Liver (tissue), 9 donors: ENCODE data around the gene GINS2. TPM values are rescaled to one million over a fixed set of nuclear protein-coding genes. Genes with fewer than 3 reads are reported as not detected.
A peak's percentile ranks its signal among the peaks of the same experiment; 100 is the strongest.

ENCODE experiments used
- DNase-seq: peaks from one replicate; pipeline ENCODE4 v3.0.0-alpha.2; 2017; ENCODE audit warnings: low spot score
- H3K27ac ChIP-seq, 2 donors: one replicate each; pipeline ENCODE4 v1.7.0; 2013; ENCODE audit warnings: inconsistent platforms in 2 of 2, low read length in 2 of 2, control low read depth in 1 of 2, low read depth in 1 of 2, mild to moderate bottlenecking in 1 of 2
- H3K27me3 ChIP-seq, 4 donors: one replicate each; pipeline versions ENCODE4 v1.6.1 to v1.7.0; 2013; ENCODE audit warnings: low read length in 3 of 4, inconsistent platforms in 1 of 4, mild to moderate bottlenecking in 1 of 4, moderate library complexity in 1 of 4; ENCODE audit not compliant: control insufficient read depth in 4 of 4, insufficient read depth in 4 of 4
- H3K36me3 ChIP-seq, 4 donors: one replicate each; pipeline versions ENCODE4 v1.6.1 to v1.7.0; 2013; ENCODE audit warnings: low read length in 3 of 4, mild to moderate bottlenecking in 3 of 4, low read depth in 1 of 4, moderate library complexity in 1 of 4; ENCODE audit not compliant: control insufficient read depth in 4 of 4, insufficient read depth in 3 of 4
- H3K4me1 ChIP-seq, 4 donors: one replicate each; pipeline versions ENCODE4 v1.6.1 to v1.7.0; 2013; ENCODE audit warnings: low read length in 3 of 4, mild to moderate bottlenecking in 3 of 4, moderate library complexity in 1 of 4; ENCODE audit not compliant: control insufficient read depth in 4 of 4, insufficient read depth in 4 of 4
- H3K4me3 ChIP-seq, 3 donors: one replicate each; pipeline versions ENCODE4 v1.6.1 to v1.7.0; 2013; ENCODE audit warnings: low read length in 3 of 3, control low read depth in 1 of 3, low read depth in 1 of 3, mild to moderate bottlenecking in 1 of 3
- H3K9ac ChIP-seq, 2 donors: one replicate each; pipeline ENCODE4 v1.7.0; 2013; ENCODE audit warnings: low read length in 2 of 2, mild to moderate bottlenecking in 2 of 2, moderate library complexity in 2 of 2, control low read depth in 1 of 2, low read depth in 1 of 2
- H3K9me3 ChIP-seq, 4 donors: one replicate each; pipeline versions ENCODE4 v1.6.1 to v1.7.0; 2013; ENCODE audit warnings: low read length in 3 of 4; ENCODE audit not compliant: control insufficient read depth in 4 of 4
- CTCF ChIP-seq: fragments of 150-350 bp; IDR thresholded peaks from 2 replicates; pipeline ENCODE4 v1.5.1; 2017; ENCODE audit warnings: improper control_type of control experiment, low read depth, low read length; ENCODE audit not compliant: missing input control
- FOXA2 ChIP-seq: IDR thresholded peaks from 2 replicates; pipeline ENCODE4 v1.6.1; 2016; ENCODE audit warnings: antibody characterized with exemption
- HNF4A ChIP-seq, 2 donors: conservative IDR thresholded peaks; 2 replicates each; pipeline ENCODE4 v1.6.1; 2016; ENCODE audit warnings: antibody characterized with exemption in 2 of 2, mild to moderate bottlenecking in 2 of 2
- NR2F2 ChIP-seq: IDR thresholded peaks from 2 replicates; pipeline ENCODE4 v1.6.1; 2016; ENCODE audit warnings: antibody characterized with exemption
- RAD21 ChIP-seq, 2 donors: IDR thresholded peaks; 2 replicates each; pipeline ENCODE4 v1.6.1; 2016; ENCODE audit warnings: antibody characterized with exemption in 2 of 2, mild to moderate bottlenecking in 2 of 2
- SP1 ChIP-seq: IDR thresholded peaks from 2 replicates; pipeline ENCODE4 v1.6.1; 2018; ENCODE audit warnings: antibody characterized with exemption, mild to moderate bottlenecking
- ZBTB33 ChIP-seq: IDR thresholded peaks from 2 replicates; pipeline ENCODE4 v1.6.1; 2016; ENCODE audit warnings: antibody characterized with exemption
- WGBS: extraction: QIAGEN DNeasy Blood & Tissue Kit; methylation state at CpG from one replicate; pipeline ENCODE4 v1.1.7; 2013; 5-methylcytosine and 5-hydroxymethylcytosine counted together
- polyA plus RNA-seq, 2 donors: library from polyadenylated mRNA; stranded (reverse) in 1 of 2; unstranded in 1 of 2; fragments of 200-250 nt in 1 of 2; fragments of >200 nt in 1 of 2; fragmentation: Nextera tagmentation in 1 of 2; extraction: Ambion mirVana in 1 of 2; gene quantifications; one replicate each; pipeline versions ENCODE4 v1.2.1 to v1.2.3, GENCODE V29; 2013 to 2015
- total RNA-seq, 2 donors: library from RNA; depleted of rRNA; stranded (reverse); fragments of >200 nt; gene quantifications; one replicate each; pipeline ENCODE4 v1.2.3, GENCODE V29; 2014
- TF ChIP-seq, protein P1 (sequence below): IDR thresholded peaks from 2 replicates; pipeline ENCODE4 v1.6.1; 2016; ENCODE audit warnings: antibody characterized with exemption, mild to moderate bottlenecking
- TF ChIP-seq, protein P2 (sequence below): IDR thresholded peaks from 2 replicates; pipeline ENCODE4 v1.6.1; 2016; ENCODE audit warnings: antibody characterized with exemption
- donor health status: healthy.
- donor health status: healthy.
- donor health status: healthy.
- donor health status: healthy.
- donor health status: healthy.

The GINS2 gene
- total and polyA plus RNA-seq, 4 donors = 0.17 to 9.3 (median 0.86) TPM

DNA sequence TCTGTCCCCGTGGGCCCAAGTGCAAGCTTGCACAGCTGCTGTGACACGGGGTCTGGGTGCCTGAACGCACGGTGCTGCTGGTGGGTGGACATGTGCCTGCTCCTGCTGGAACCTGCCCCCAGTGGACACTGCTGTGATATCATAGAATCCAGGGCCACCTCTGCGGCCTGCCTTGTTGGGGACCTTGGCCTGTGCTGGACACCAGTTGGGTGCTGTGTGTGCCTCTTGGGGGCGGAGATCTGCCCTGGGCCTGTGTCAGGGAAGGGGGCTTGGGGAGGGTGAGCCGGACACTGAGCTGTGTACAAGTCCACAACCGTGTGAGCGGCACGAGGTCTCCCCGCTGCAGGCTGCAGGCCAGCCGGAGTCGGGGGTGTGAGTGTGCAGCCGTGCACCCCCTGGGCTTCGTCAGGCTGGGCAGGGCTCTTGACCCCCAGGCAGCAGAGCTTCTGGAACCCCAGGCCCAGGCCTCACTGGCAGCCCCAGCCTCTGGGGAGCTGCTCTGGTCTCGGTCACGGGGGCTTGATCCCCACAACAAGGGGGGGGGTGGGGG is 42.3 kb downstream of the GINS2 start:
- H3K4me3 ChIP-seq = no peak overlapping the region
- H3K27me3 ChIP-seq = no peaks in the 10 kb centered on the region
- peaks cover 0 to 5% (median 1%) of the 10 kb centered on the region in 4 donors for H3K36me3 ChIP-seq
- no peak overlapping the region for H3K9ac ChIP-seq
- H3K9me3 ChIP-seq = no peaks in the 10 kb centered on the region
- 94% methylated on average over 17 of the region's 17 CpGs for WGBS
- H3K27ac ChIP-seq = no peak overlapping the region
- no peak for DNase-seq
- TF ChIP-seq, protein P1, sequence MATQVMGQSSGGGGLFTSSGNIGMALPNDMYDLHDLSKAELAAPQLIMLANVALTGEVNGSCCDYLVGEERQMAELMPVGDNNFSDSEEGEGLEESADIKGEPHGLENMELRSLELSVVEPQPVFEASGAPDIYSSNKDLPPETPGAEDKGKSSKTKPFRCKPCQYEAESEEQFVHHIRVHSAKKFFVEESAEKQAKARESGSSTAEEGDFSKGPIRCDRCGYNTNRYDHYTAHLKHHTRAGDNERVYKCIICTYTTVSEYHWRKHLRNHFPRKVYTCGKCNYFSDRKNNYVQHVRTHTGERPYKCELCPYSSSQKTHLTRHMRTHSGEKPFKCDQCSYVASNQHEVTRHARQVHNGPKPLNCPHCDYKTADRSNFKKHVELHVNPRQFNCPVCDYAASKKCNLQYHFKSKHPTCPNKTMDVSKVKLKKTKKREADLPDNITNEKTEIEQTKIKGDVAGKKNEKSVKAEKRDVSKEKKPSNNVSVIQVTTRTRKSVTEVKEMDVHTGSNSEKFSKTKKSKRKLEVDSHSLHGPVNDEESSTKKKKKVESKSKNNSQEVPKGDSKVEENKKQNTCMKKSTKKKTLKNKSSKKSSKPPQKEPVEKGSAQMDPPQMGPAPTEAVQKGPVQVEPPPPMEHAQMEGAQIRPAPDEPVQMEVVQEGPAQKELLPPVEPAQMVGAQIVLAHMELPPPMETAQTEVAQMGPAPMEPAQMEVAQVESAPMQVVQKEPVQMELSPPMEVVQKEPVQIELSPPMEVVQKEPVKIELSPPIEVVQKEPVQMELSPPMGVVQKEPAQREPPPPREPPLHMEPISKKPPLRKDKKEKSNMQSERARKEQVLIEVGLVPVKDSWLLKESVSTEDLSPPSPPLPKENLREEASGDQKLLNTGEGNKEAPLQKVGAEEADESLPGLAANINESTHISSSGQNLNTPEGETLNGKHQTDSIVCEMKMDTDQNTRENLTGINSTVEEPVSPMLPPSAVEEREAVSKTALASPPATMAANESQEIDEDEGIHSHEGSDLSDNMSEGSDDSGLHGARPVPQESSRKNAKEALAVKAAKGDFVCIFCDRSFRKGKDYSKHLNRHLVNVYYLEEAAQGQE = no peak
- TF ChIP-seq RAD21 (IDR thresholded peaks at IDR 0.05) (no peak), ZBTB33 (no peak), NR2F2 (no peak), FOXA2 (no peak), SP1 (no peak)
- TF ChIP-seq, protein P2, sequence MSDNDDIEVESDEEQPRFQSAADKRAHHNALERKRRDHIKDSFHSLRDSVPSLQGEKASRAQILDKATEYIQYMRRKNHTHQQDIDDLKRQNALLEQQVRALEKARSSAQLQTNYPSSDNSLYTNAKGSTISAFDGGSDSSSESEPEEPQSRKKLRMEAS = no peak
- H3K4me1 ChIP-seq = peaks cover 10 to 45% (median 32%) of the 10 kb centered on the region in 4 donors

GRCh38 chr16:85645021-85645589 is 43.6 kb downstream of the GINS2 start:
- H3K4me3 ChIP-seq = no peak overlapping the region
- H3K27me3 ChIP-seq = no peaks in the 10 kb centered on the region
- H3K36me3 ChIP-seq = peaks cover 0 to 5% (median 1%) of the 10 kb centered on the region in 4 donors
- H3K9me3 ChIP-seq = no peaks in the 10 kb centered on the region
- DNase-seq = no peak
- TF ChIP-seq CTCF (no peak), HNF4A (conservative IDR thresholded peaks at IDR 0.05) (peak in 1 of 2 donors; percentile 6)
- 77% methylated on average over 19 of the region's 19 CpGs for WGBS
- H3K27ac ChIP-seq = no peak overlapping the region
- peaks cover 13 to 46% (median 31%) of the 10 kb centered on the region in 4 donors for H3K4me1 ChIP-seq
- no peak overlapping the region for H3K9ac ChIP-seq
